Nephron (organoid): ENCODE results near the gene SH2D7.
A peak's percentile ranks its signal among the peaks of the same experiment; 100 is the strongest.

Source experiments
- H3K27ac Mint-ChIP-seq, 3 experiments: 2 replicates each; pipeline ENCODE4 v1.8.0; 2020; ENCODE audit warnings: mixed read lengths in 3 of 3, mild to moderate bottlenecking in 2 of 3, moderate library complexity in 1 of 3
- H3K27me3 Mint-ChIP-seq: 2 replicates; pipeline ENCODE4 v1.8.0; 2021; ENCODE audit warnings: low read depth, mild to moderate bottlenecking, moderate library complexity, mixed read lengths
- H3K36me3 Mint-ChIP-seq: 2 replicates; pipeline ENCODE4 v1.8.0; 2020; ENCODE audit warnings: low read depth, mixed read lengths
- H3K4me1 Mint-ChIP-seq: 2 replicates; pipeline ENCODE4 v1.8.0; 2020; ENCODE audit warnings: mixed read lengths
- H3K4me3 Mint-ChIP-seq, 3 experiments: 2 replicates each; pipeline ENCODE4 v1.8.0; 2020; ENCODE audit warnings: mild to moderate bottlenecking in 3 of 3, mixed read lengths in 3 of 3, moderate library complexity in 2 of 3
- H3K9me3 Mint-ChIP-seq: 2 replicates; pipeline ENCODE4 v1.8.0; 2020; ENCODE audit warnings: mixed read lengths
- CTCF ChIP-seq, 3 experiments: fragments of 200-600 bp; sonication (generic); IDR thresholded peaks; one replicate each; pipeline ENCODE4 v1.5.0; 2021; ENCODE audit warnings: antibody characterized with exemption in 3 of 3; ENCODE audit not compliant: unreplicated experiment in 3 of 3

The SH2D7 gene

GRCh38 chr15:78048628-78048920 lies 43.8 kb upstream of the SH2D7 start:
- H3K36me3 Mint-ChIP-seq, result peaks cover 9% of the 10 kb centered on the region
- H3K27me3 Mint-ChIP-seq, result no peaks in the 10 kb centered on the region
- H3K9me3 Mint-ChIP-seq, result no peaks in the 10 kb centered on the region
- H3K4me3 Mint-ChIP-seq, result no peak overlapping the region
- no peak for TF ChIP-seq CTCF (IDR thresholded peaks at IDR 0.05; ENCODE audit: unreplicated experiment in 3 of 3)
- peaks cover 66% of the 10 kb centered on the region for H3K4me1 Mint-ChIP-seq
- H3K27ac Mint-ChIP-seq, result peak overlapping the region; percentile 76 to 98 (median 95)

DNA sequence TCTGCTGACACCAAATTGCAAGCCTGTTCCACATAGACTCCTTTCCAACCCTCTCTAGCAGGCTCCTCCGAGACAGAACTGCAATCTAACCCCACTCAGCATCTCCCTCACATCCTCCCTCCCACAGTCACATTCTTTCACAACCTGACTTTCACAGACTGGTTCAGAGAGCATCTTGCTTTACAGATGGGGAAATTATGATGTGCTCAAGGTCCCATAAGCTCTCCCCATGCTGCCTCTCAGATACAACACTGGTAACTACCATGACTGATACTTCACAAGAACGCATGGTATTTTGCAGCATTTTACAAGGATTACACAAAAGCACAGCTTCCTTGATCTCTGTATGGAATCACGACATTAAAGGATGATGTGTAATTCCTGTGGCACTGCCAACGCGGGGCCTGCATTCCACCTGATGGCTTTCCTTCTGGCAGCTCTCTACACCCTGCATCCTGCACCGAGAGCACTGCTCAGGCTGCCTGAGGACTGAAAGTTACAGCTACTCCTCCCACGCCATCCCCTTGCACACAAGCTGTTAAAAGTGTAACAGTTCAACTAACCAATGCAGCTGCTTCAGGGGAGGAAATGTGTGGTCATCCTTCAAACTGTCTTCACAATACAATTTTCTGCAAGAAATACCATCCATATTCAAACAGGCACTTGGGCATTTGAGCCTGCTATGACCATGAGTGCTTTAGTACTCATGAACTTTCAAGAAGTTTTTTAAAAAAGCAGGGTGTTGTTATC lies 42.5 kb upstream of the SH2D7 start:
- Mint-ChIP-seq H3K27ac (peak overlapping the region; percentile 89 to 95 (median 95)), H3K27me3 (no peaks in the 10 kb centered on the region), H3K4me3 (peak overlapping the region; percentile 43 to 57 (median 46)), H3K4me1 (peaks cover 72% of the 10 kb centered on the region), H3K9me3 (no peaks in the 10 kb centered on the region), H3K36me3 (peaks cover 4% of the 10 kb centered on the region)
- no peak for TF ChIP-seq CTCF (IDR thresholded peaks at IDR 0.05; ENCODE audit: unreplicated experiment in 3 of 3)

GRCh38 chr15:78050441-78050809 lies 41.9 kb upstream of the SH2D7 start:
- Mint-ChIP-seq H3K27me3 (no peaks in the 10 kb centered on the region), H3K36me3 (peaks cover under 1% of the 10 kb centered on the region), H3K9me3 (no peaks in the 10 kb centered on the region), H3K4me3 (no peak overlapping the region), H3K27ac (peak overlapping the region; percentile 89 to 95 (median 95)), H3K4me1 (peaks cover 74% of the 10 kb centered on the region)
- no peak for TF ChIP-seq CTCF (IDR thresholded peaks at IDR 0.05; ENCODE audit: unreplicated experiment in 3 of 3)

DNA sequence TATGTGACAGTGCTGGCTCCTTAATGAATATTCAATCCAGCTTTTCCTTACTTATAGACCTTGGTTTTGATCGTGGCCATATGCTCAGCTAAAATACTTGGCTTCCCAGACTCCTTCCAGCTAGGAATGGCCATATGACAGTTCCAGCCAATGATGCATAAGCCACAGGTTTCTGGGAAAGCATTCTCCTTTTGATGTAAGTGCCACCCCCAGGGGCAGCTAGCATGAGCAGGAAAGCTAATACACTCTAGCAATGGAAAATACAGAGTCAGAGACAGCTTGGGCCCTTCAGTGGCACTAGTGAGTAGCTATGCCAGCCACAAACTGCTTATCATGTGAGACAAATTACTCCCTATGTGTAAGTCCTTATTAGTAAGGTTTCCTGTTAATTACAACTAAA lies 41.5 kb upstream of the SH2D7 start:
- H3K27me3 Mint-ChIP-seq, result no peaks in the 10 kb centered on the region
- no peaks in the 10 kb centered on the region for H3K9me3 Mint-ChIP-seq
- H3K4me3 Mint-ChIP-seq, result no peak overlapping the region
- H3K36me3 Mint-ChIP-seq, result no peaks in the 10 kb centered on the region
- no peak for TF ChIP-seq CTCF (IDR thresholded peaks at IDR 0.05; ENCODE audit: unreplicated experiment in 3 of 3)
- peaks cover 78% of the 10 kb centered on the region for H3K4me1 Mint-ChIP-seq
- H3K27ac Mint-ChIP-seq, result peak overlapping the region; percentile 89 to 95 (median 95)

DNA sequence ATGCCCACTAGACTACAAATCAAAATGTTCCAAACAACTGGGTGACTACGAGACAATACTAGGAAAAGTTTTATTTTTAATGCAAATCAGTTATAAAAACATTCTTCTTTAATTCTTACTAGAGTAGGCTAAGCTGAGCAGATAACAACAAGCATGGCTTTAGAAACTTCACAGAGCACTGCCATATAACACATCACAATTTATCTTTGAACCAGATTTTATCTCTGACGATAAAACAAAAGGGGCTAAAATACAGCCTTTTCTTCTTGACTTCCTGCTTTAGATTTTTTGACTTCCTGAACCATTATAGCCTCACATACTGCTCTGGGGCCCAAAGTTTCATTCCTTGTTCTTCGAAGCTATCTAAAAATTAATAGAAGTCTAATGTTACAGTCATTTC lies 40.8 kb upstream of the SH2D7 start:
- Mint-ChIP-seq H3K4me1 (peaks cover 84% of the 10 kb centered on the region), H3K36me3 (no peaks in the 10 kb centered on the region), H3K27me3 (no peaks in the 10 kb centered on the region), H3K27ac (peak overlapping the region; percentile 88 to 95 (median 95)), H3K9me3 (no peaks in the 10 kb centered on the region), H3K4me3 (no peak overlapping the region)
- no peak for TF ChIP-seq CTCF (IDR thresholded peaks at IDR 0.05; ENCODE audit: unreplicated experiment in 3 of 3)

GRCh38 chr15:78052001-78052401 lies 40.4 kb upstream of the SH2D7 start:
- TF ChIP-seq CTCF (IDR thresholded peaks at IDR 0.05; ENCODE audit: unreplicated experiment in 3 of 3), result no peak
- no peaks in the 10 kb centered on the region for H3K36me3 Mint-ChIP-seq
- H3K4me3 Mint-ChIP-seq, result peak overlapping the region in 1 of 3 experiments; percentile 29
- H3K4me1 Mint-ChIP-seq, result peaks cover 84% of the 10 kb centered on the region
- no peaks in the 10 kb centered on the region for H3K27me3 Mint-ChIP-seq
- no peaks in the 10 kb centered on the region for H3K9me3 Mint-ChIP-seq
- peak overlapping the region; percentile 88 to 95 (median 95) for H3K27ac Mint-ChIP-seq
